Hippocampal formation (tissue), 2 donors: ENCODE results near the gene NES.
"Not testable (repeated sequence)": the region's sequence is repeated elsewhere in the genome, so short reads cannot be mapped to it uniquely, and the experiment has no call there.

Source experiments
- DNase-seq, 2 donors: peaks; one replicate each; lab custom pipeline; 2025; lab: John Stamatoyannopoulos, UW

Gene NES

GRCh38 chr1:156644640-156645039, 32.6 kb downstream of the NES start:
- DNase-seq, result no peak

- DNase-seq, result no peak
Measured at GRCh38 chr1:156644146-156644545, 33.1 kb downstream of the NES start.

GRCh38 chr1:156643778-156644092, 33.5 kb downstream of the NES start:
- no peak for DNase-seq

- no peak for DNase-seq
Measured at GRCh38 chr1:156643049-156643777, 34.0 kb downstream of the NES start.

- no peak for DNase-seq
Measured at GRCh38 chr1:156642265-156643048, 34.8 kb downstream of the NES start.

- DNase-seq, result peak; percentile 63 to 65
Measured at GRCh38 chr1:156641761-156642264, 35.4 kb downstream of the NES start, which contains the start of gene BCAN. BCAN (plus strand) TSS chr1:156642117; CDS start chr1:156646055, 3,938 bp downstream.

- DNase-seq, result peak; percentile 52 to 69
Measured at GRCh38 chr1:156640842-156641706, 36.1 kb downstream of the NES start.

GRCh38 chr1:156639601-156640101, 37.6 kb downstream of the NES start:
- DNase-seq, result no peak

GRCh38 chr1:156638189-156638985, 38.8 kb downstream of the NES start:
- peak; percentile 19 to 26 for DNase-seq

GRCh38 chr1:156632355-156632754, 44.9 kb downstream of the NES start:
- DNase-seq, result no peak

- DNase-seq, result not testable (repeated sequence)
Measured at GRCh38 chr1:156631152-156631551, 46.1 kb downstream of the NES start.

GRCh38 chr1:156629823-156630449, 47.3 kb downstream of the NES start:
- no peak for DNase-seq

GRCh38 chr1:156627313-156627880, 49.8 kb downstream of the NES start:
- peak in 1 of 2 donors; percentile 18 for DNase-seq

- no peak for DNase-seq
Measured at GRCh38 chr1:156626079-156626438, 51.1 kb downstream of the NES start.

- DNase-seq, result peak; percentile 24 to 51
Measured at GRCh38 chr1:156625436-156626078, 51.6 kb downstream of the NES start.

- no peak for DNase-seq
Measured at GRCh38 chr1:156624814-156625435, 52.3 kb downstream of the NES start.

- DNase-seq, result no peak
Measured at GRCh38 chr1:156623946-156624813, 53.0 kb downstream of the NES start.

GRCh38 chr1:156622581-156623297, 54.5 kb downstream of the NES start:
- DNase-seq, result no peak
